Head of caudate nucleus (tissue), 42 donors: Measurements from ENCODE around the gene CBFA2T3.

Experiments
- DNase-seq, 42 donors: peaks; one replicate each; pipeline versions ENCODE4 v3.0.0 to v3.0.0-alpha.2; 2020 to 2021; ENCODE audit warnings: mixed read lengths in 7 of 42
- intact Hi-C: fragments of 100-400 bp; cut with DNase I; formaldehyde crosslinking; loops from one replicate; pipeline ENCODE4 v1.15.0; 2022

CBFA2T3 gene

DNA sequence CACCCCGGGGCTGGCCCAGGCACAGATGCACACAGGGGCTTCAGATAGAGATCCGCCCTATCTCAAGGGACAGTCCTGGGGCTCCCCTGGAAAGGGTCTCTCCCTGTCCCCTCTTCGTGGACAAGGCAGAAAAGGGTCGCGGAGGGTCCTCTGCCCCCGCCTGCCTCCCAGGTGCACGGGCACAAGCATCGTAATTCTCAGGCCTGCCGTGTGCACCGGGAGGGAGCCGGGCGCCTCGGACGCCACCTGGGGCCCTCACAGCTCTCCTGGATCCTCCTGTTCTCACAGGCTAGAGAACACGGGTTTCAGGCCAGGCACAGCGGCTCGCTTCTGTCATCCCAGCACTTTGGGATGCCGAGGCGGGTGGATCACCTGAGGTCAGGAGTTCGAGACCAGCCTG, 98.7 kb downstream of the CBFA2T3 start:
- intact Hi-C loops = no loop called here
- DNase-seq = no peak

DNA sequence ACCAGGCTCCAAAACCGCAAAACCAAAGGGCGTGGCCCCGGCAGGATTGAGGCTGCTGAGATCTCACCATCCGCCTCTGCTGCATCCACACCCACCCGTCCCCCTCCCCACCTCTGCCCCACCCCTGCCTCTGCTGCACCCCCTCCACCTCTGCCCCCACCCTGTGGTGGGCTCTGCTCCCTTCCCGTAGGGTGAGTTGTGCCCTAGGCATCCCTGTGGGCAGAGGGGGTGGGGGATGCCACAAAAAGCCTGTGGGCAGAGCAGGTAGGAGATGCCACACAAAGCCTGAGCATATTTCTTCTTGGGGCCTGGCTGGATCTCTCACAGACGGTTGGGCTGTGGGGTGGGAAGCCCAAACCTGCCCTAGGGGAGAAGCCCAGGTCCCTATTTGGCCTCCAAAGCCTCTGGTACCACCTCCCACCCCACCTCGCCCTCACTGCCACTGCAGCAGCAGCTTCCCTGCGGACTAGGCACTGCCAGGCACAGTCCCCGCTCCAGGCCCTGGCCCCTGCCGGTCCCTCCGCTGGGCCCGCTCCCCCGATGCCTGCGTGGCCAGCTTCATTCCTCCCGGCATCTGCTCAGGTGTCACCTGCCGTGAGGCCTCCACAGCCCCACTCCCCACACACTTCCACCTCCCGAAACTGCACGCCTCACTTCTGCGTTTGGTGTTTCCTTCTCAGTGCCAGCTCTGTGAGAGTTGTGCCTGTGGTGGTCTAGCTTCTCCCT, 99.3 kb downstream of the CBFA2T3 start:
- intact Hi-C loops = no loop called here
- DNase-seq = no peak

DNA sequence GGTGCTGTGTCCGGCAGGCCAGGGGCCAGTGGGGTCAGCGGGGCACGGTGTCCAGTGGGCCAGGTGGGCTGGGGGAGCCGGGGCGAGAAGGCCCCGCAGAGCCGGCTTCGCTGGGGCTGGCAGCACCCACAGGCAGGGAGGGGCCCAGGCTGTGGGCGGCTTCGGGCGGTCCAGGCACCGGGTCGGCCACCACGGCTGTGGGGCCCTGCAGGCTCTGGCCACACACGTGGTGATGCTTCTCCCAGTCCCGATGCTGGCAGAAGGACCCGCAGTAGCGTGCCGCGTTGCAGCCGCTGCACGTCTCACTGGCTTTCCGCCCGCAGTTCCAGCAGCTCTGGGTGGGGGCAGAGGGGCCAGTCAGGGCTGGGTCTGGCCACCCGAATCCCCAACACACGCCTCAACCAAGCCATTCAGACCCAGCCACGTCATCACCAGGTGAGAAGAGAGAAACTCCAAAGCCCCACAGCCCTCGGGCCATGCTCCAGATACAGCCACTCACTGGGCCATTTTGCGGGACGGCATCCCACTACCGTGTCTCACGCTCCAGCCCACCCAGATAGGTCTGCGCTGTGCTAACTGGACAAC, 100.0 kb downstream of the CBFA2T3 start:
- no peak for DNase-seq
- intact Hi-C loops = no loop called here

DNA sequence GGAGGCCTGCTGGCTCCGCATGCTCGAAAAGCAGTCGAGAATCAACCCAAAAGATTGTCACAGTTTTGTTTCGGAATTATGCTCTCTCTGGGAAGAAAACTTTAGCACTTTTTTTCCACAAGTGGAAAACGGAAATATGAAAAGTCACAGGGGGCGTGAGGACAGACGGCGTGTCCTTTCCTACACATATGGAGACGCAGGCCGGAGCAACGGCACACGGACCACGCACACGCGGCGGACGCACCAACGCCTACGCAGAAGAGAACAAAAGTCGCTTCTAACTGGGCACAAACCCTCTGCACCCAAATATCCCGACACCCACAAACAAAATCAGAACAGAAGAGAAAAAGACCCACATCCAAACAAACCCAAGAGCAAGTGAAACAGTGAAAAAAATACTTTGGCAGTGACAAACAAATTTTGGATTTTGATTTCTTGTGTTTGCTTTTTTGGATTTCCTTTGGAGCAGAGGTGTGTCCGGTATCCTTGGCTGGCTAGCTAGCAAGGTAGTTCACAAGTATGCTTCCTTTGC, 101.2 kb downstream of the CBFA2T3 start:
- intact Hi-C loops = no loop called here
- no peak for DNase-seq

DNA sequence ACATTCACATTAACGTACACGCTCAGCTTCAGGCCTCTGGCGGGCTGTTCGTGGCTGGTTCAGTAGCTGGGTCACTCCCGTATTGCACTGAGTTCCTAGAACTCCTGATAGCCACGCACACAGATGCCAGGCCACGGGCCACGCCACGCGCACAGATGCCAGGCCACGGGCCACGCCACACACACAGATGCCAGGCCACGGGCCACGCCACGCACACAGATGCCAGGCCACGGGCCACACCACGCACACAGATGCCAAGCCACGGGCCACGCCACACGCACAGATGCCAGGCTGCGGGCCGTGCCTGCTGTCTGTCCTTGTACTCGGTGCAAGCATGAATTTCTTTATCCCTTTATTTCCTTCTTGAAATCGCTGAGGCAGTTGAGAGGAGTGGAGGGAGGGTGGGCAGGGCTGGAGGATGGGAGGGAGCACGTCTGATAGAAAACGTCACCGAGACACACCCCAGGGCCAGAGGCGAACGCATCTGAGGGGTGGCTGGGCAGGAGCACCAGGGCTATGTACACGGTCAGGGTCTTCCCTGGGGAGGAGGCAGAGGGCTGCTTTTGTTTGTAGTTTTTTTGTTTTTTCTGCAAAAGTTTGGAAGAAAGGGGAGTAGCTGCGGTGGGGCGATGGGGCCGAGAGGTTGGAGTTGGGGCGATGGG, 101.9 kb downstream of the CBFA2T3 start:
- DNase-seq = no peak
- intact Hi-C loops = no loop called here

DNA sequence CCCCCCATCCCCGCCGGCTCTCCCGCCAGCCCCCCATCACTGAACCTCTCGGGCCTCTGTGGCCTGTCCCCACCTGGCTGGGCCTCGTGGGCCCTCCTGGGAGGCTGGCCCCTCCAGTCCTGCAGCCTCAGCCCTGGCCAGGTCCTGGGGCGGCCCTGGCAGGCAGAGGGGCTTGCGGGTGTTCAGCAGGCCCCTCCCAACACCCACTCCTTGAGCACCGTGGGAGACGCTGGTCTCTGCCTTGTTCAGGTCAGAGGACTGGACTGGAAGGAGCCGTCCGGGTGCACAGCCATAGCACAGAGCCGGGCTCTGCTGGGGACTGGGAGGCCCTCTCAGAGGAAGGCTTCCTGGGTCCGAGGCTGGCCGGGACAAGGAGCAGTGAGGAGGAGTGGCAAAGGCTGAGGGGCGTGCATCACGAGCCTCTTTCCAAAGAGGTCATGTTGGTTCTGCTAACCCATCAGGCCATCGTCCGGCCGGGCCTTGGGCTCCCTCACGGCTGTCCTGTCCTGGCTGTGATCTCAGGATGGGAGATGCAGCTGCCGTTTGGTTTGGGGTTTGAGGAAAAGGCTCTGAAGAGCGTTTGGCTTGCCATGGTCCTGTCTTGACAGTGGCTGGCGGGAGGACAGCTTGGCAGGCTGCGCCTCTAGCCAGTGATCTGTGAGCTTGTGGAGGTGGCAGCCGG, 104.2 kb downstream of the CBFA2T3 start:
- intact Hi-C loops = no loop called here
- DNase-seq = no peak

DNA sequence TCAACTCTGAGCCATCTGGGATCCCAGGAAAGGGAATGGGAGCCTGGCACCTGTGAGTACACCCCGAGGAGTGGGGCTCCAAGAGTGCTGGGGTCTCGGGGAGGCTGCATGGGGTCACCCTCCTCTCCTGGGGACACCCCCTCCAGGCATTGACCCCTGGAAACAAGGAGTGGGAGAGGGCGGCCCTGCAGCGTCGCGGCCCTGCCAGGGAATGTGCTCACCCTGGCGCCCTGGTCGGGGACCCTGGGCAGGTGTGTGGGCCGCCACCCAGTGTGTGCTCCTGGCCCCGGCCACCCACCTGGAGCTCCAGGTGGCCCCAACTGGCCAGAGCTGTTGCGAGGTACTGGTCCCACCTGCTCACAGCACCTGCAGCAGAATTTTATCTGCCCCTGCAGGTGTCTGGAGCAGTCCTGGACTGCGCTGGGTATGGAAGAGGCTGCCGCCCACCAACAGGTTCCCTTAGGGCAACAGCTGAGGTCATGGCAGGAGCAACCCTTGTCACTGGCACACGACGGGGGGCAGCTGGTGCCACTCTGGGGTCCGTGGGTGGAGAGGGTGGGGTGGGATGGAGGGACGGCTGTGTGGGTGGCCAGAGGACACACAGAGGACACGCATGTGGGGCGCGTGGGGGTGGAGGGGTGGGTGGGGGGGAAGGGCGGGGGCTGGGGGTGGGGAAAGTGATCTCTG, 105.1 kb downstream of the CBFA2T3 start:
- intact Hi-C loops = no loop called here
- no peak for DNase-seq

DNA sequence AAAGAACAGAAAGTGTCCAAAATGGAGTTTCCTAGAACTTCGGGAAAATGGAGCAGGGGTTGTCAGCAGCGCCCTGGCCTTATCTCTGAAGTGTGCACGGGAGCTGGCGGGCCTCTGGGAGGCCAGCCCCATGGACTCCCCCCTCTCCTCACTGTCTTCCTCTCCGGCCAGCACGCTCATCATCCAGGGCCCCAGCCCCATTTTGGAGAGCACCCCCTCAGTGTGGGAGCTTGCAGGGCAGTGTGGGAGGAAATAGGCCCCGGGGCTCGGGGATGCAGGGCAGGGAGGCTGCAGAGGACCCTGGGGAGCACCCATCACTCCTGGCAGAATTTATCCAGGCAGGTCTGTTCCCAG, 105.7 kb downstream of the CBFA2T3 start:
- DNase-seq = no peak
- intact Hi-C loops = no loop called here

DNA sequence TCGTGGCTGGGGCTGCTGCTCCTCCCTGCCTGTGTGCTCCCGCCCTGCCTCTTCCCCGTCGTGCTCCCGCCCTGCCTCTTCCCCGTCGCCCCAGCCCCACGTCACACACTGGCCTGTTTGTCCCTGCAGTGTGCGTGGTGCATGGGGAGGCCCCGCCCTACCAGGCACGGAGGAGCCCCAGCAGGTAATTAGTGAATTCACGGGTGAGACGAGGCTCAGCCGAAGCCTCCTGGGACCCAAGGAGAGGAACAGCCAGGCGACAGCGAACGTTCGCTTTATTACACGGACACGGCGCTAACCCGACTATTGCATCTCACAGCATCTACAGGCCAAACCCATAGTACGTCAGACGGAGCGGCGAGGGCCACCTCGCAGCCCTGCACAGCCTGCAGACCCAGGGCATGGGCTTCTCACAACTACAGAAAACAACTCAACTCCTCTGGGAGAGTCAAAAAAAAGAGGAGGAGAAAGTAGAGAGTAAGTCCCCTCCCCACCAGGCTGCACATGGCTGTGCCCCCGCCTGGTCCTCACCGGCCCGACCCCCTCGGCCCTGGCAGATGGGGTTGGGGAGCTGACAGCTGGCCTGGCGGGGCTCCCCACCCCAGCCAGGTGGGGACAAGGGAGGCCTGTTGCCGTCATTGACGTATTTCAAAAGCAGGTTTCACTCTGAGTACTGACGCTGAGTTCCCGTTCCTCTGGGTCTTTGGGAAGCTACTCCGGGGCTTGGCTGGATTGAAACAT, 106.2 kb downstream of the CBFA2T3 start:
- DNase-seq = no peak

DNA sequence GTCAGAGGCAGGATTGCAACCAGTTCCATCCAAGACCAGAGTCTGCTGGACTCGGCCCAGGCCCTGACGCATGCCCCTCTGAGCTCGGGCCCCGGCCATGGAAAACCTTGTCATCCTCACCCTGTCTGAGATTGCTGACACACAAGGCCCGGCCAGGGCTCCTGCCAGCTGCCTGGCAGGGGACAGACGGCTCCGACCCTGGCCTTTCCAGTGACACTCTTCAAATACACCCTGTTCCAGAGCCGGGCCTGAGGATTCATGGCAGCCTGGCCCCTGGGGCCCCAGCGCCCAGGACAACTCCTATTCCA, 107.4 kb downstream of the CBFA2T3 start:
- no peak for DNase-seq
- intact Hi-C loops = no loop called here

More for the DNA sequence above, 106.2 kb downstream of the CBFA2T3 start:
- intact Hi-C loops = no loop called here

DNA sequence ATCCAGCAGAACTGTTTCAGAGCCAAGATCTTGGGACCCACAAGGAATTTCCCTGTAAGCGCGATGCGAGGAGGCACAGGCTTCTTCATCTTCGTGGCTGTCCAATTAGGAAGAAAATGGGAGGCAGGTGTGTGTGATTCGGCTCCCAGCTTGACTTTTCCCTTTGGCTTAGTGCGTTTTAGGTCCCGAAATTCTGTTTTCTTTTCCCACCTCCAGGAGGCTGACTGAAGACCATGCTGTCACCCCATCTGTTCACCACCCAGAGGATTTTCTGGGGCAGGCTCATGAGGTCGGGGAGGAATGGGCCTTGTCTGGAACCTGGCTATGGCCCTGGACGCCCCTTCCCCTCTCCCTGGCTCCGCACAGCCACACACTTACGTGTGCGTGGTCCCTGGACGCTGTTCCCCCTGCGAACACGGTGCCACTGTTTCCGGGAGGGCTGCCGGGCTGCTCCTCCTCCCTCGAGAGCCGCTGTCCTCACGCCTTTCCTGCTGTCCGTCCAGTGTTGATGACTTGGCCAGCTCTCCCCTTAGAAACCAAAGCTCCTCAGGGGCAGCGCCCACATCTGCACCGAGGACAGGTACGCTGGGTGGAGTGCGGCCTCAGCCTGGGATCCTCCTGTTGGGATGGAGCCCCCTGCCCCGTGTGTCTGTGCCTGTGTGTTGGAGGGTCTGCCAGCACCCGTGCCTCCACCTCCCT, 107.9 kb downstream of the CBFA2T3 start:
- no peak for DNase-seq
- intact Hi-C loops = no loop called here

DNA sequence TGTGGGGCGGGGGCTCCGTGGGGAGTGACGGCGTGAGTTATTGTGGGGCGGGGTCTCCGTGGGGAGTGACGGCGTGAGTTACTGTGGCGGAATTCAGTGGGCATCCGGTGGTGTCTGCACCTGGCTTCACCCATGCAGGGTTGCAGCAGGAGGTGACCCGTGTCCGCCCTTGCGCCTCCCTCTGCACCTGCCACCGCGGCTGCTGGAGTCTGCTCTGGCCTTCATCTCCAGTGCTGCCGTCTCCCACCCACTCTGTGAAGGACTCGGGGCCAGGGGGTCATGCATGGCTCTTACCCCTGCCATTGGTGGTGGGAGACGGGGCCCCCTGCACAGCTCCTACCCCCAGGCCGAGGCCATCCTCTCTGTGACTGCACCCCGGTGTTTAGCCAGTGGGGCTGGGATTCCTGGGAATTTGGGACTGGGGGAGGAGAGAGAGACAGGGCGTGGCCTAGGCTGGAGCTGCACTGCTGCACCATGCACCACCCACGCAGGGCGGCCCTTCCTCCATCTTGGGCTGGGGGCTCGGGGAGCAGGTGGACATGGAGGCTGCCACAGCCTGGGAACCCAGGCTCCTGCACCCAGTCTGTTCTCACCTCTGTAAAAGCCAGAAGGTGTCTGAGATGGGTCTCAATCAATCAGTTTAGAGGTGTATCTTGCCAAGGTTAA, 109.3 kb downstream of the CBFA2T3 start:
- intact Hi-C loops = no loop called here
- no peak for DNase-seq

DNA sequence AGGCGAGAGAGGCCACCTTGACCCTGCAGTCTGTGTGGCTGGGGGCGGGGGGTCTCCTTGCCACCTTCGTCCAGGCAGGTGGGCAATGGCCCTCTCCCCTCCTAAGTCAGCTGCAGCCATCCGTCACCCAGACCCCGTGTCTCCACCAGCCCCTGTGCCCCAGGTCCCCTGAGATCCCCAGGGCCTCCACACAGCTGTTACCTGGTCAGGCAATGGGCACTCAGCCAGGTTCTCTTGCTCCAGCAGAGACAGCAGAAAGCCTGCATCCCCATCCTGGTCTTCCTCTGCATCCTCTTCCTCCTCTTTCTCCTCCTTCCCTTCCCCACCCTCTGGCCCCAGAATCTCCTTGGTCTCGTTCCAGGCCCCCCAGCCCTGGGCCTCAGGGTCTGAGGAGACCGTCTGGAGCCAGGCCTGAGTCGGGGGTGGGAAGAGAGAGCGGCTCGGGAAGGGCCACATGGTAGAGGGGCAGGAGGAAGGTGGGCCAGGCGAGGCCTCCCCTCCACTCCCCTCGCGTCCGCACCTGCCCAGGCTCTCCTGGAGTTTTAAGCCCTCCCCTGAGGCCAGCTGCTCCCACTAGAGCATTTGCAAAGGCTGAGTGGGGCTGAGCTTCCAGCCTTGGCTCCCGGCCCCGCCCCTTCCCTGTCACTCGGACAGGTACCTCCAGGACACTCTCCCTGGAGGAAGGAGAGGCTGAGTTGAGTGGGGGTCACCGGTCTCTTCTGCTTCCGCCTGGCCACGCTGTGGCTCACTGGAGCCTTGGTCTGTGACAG, 110.7 kb downstream of the CBFA2T3 start, which contains the start of gene PABPN1L:
TSS of gene PABPN1L (minus strand) at position 510 of the 770 bp plus-strand sequence. CDS start at position 456, 54 bp downstream.
- no peak for DNase-seq
- intact Hi-C loops = no loop called here

DNA sequence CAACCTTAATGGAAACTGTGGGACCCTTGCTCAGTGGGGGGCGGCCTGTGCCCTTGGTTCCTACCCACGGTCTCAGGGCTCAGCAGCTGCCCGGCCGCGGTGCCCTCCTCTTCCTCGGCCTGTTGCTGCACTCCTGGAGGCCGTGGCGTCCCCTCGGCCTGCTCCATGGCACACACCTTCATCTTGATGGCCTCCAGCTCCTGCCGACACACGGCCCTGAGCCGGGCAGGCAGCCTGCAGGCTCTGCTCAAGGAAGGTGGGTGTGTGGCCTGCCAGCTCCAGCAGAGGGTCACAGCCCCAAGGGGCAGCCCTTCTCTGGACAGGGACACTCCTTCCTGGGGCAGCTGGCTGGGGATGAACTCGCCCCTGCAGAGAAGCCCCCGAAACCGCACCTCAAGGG, 111.3 kb downstream of the CBFA2T3 start:
- no peak for DNase-seq
- intact Hi-C loops = no loop called here

DNA sequence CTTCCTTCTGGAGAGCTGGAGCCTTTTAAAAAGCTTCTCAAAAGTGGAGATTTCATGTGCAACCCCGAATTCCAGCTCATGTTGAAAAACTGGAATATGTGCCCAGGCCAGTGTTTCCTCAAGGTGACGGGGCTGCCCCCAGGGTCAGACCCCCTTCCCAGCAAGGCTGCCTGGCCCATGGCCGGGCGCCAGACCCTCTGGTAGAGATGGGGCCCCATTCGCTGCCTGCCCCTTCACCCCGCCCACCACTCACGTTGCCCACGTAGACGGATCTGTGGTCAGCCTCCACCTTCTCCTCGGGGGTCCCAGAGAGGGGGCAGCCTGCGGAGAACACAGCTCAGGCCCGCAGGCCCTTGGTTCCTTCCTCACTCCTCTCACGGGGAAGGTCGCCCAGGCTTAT, 111.7 kb downstream of the CBFA2T3 start:
- intact Hi-C loops = no loop called here
- DNase-seq = no peak

DNA sequence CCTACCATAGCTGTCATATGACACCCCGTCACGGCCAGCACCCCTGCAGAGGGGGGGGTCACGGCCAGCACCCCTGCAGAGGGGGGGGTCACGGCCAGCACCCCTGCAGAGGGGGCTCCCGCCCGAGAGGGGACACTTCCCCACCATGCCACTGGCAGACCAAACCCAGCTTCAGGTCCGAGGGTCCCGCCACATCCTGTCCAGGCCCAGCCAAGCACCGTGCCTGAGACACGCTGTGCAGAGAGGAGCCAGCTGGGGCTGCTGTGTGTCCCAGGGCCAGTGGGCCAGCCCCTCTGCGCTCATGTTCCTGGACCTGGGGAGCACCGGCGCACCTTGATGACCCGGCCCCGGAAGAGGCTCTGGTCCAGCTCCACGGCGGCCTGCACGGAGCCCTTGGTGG, 112.5 kb downstream of the CBFA2T3 start:
- no peak for DNase-seq
- intact Hi-C loops = no loop called here

DNA sequence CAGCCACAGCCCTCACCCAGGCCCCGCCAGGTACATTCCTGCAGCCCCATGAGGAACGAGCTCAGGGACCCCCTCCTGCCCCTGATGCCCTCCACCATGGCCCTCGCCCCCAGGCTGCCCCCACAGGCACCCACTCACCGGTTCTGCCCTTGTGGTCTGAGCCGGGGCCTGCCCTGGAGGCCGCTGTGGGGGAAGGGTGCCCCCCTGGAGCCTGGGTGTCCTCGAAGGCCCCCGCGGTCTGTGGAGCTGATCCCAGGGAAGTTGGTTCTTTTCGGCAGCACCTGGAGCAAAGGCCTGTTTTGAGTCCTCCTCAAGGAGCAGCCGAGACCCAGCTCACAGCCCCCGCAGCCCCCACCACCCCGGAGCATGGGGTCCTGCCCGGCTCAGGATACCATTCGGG, 112.9 kb downstream of the CBFA2T3 start:
- DNase-seq = no peak
- intact Hi-C loops = no loop called here
